Testis (tissue), 3 donors: ENCODE measurements around the gene AATK. TPM values are rescaled to one million over a fixed set of nuclear protein-coding genes. Genes with fewer than 3 reads are reported as not detected.

Source experiments
- DNase-seq: peaks from one replicate; pipeline ENCODE4 v3.0.0-alpha.2; 2019
- H3K27ac ChIP-seq, 2 donors: fragments of 200-600 bp; sonication (generic); one replicate each; pipeline ENCODE4 v1.5.1; 2019
- H3K27me3 ChIP-seq: fragments of 200-600 bp; sonication (generic); one replicate; pipeline ENCODE4 v1.5.1; 2019
- H3K36me3 ChIP-seq: fragments of 200-600 bp; sonication (generic); one replicate; pipeline ENCODE4 v1.5.1; 2017; ENCODE audit warnings: low read depth; ENCODE audit errors: missing control alignments
- H3K4me1 ChIP-seq: fragments of 200-600 bp; sonication (generic); one replicate; pipeline ENCODE4 v1.5.1; 2019
- H3K4me3 ChIP-seq, 2 donors: fragments of 200-600 bp; sonication (generic); one replicate each; pipeline ENCODE4 v1.5.1; 2017 to 2019
- H3K9me3 ChIP-seq: fragments of 200-600 bp; sonication (generic); one replicate; pipeline ENCODE4 v1.5.1; 2017
- CTCF ChIP-seq, 3 experiments: fragments of 450-650 bp in 2 of 3; fragments of 200-600 bp in 1 of 3; sonication (generic) in 1 of 3; IDR thresholded peaks; one replicate each; pipeline ENCODE4 v1.5.1; 2016 to 2019; ENCODE audit warnings: antibody characterized with exemption in 3 of 3, mild to moderate bottlenecking in 2 of 3, moderate library complexity in 1 of 3
- POLR2A ChIP-seq: fragments of 450-650 bp; IDR thresholded peaks from one replicate; pipeline ENCODE4 v1.6.1; 2017; ENCODE audit warnings: antibody characterized with exemption, mild to moderate bottlenecking, moderate library complexity
- WGBS, 2 donors: methylation state at CpG; one replicate each; pipeline ENCODE4 v1.1.5; 2018; 5-methylcytosine and 5-hydroxymethylcytosine counted together
- intact Hi-C: fragments of 100-400 bp; cut with DNase I; formaldehyde crosslinking; loops from one replicate; pipeline ENCODE4 v1.15.1; 2023; ENCODE audit warnings: low total_unique reads
- polyA plus RNA-seq: library from polyadenylated mRNA; stranded (reverse); fragments of 350-450 nt; fragmentation: Illumina TruSeq; extraction: RNeasy Lipid Tissue Mini Kit (QIAGEN cat#74804); gene quantifications from one replicate; pipeline ENCODE4 v1.2.3, GENCODE V29; 2014; ENCODE audit warnings: low read depth, low replicate concordance; ENCODE audit not compliant: insufficient read depth
- total RNA-seq, 2 donors: library from RNA; depleted of rRNA; stranded (reverse); fragments of >200 nt; gene quantifications; one replicate each; pipeline ENCODE4 v1.2.3, GENCODE V29; 2016

Gene AATK
- total and polyA plus RNA-seq, 3 donors from 2014 or later = 3.5 to 5.6 (median 3.8) TPM

DNA sequence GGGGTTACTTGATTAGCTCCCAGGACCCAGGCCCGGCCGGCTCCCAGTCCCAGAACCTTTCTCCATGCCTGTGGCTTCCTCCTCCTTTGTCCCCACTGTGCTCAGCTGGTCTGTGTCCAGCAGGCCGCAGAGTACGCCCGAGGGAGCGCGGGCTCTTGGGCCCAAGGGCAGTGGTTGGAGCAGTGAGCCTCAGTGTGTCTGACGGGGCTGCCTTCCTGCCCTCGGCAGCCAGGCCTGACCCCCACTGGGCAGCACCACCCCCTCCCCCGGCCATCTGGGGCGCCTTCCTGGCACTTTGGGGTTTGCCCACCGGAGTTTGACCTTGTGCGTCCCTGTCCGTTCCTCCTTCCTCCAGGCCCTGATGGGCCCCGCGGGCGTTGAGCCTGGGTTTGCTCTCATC is 63.2 kb downstream of the AATK start:
- Histone ChIP-seq H3K27me3 (no peaks in the 10 kb centered on the region), H3K36me3 (no peaks in the 10 kb centered on the region), H3K4me3 (no peak overlapping the region), H3K9me3 (no peaks in the 10 kb centered on the region), H3K4me1 (peaks cover 7% of the 10 kb centered on the region), H3K27ac (no peak overlapping the region)
- DNase-seq = no peak
- intact Hi-C loops = no loop called here
- no peak for TF ChIP-seq POLR2A
- TF ChIP-seq CTCF (IDR thresholded peaks at IDR 0.05) = no peak
- 87 to 89% methylated on average over 11 to 17 of the region's 17 CpGs for WGBS, 2 donors

DNA sequence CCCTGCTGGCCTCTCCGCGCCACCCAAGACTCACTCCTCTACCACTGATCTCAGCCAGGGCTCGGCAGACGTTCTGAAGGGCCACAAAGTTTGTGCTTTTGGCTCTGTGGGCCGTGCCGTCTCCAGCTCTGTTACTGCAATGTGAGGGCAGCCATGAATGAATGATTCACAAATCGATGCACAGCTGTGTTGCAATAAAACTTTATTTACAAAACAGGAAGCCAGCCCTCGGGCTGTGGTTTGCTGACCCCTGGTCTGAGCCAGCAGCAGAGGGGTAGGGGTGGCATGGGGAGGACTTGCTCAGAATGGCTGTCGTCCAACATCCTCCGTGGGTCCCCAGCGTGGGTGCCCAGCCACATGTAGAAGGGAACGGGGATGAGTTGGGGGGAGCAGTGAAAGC is 63.7 kb downstream of the AATK start:
- DNase-seq = no peak
- H3K4me1 ChIP-seq = peaks cover 11% of the 10 kb centered on the region
- H3K27ac ChIP-seq = no peak overlapping the region
- 94 to 97% methylated on average over 7 to 12 of the region's 12 CpGs for WGBS, 2 donors
- intact Hi-C loops = no loop called here
- H3K4me3 ChIP-seq = no peak overlapping the region
- H3K36me3 ChIP-seq = no peaks in the 10 kb centered on the region
- H3K27me3 ChIP-seq = no peaks in the 10 kb centered on the region
- H3K9me3 ChIP-seq = no peaks in the 10 kb centered on the region
- TF ChIP-seq CTCF (IDR thresholded peaks at IDR 0.05) (no peak), POLR2A (no peak)

- 61 to 90% methylated on average over 7 to 29 of the region's 33 CpGs for WGBS, 2 donors
- Histone ChIP-seq H3K27ac (no peak overlapping the region), H3K4me1 (peaks cover 15% of the 10 kb centered on the region), H3K4me3 (no peak overlapping the region), H3K36me3 (no peaks in the 10 kb centered on the region), H3K9me3 (no peaks in the 10 kb centered on the region), H3K27me3 (no peaks in the 10 kb centered on the region)
- TF ChIP-seq POLR2A = no peak
- TF ChIP-seq CTCF (IDR thresholded peaks at IDR 0.05) = peak; percentile 94 to 99 (median 98)
- DNase-seq = peak; percentile 78
- intact Hi-C loops = no loop called here
These were observed 64.3 kb downstream of the AATK start for GRCh38 chr17:81101614-81102306.

- WGBS, 2 donors = 96 to 97% methylated on average over 6 to 10 of the region's 10 CpGs
- no peaks in the 10 kb centered on the region for H3K9me3 ChIP-seq
- no peak for DNase-seq
- no peak overlapping the region for H3K27ac ChIP-seq
- H3K27me3 ChIP-seq = no peaks in the 10 kb centered on the region
- TF ChIP-seq POLR2A (no peak), CTCF (IDR thresholded peaks at IDR 0.05) (no peak)
- H3K4me1 ChIP-seq = peaks cover 21% of the 10 kb centered on the region
- H3K36me3 ChIP-seq = no peaks in the 10 kb centered on the region
- intact Hi-C loops = no loop called here
- H3K4me3 ChIP-seq = no peak overlapping the region
These were observed 65.4 kb downstream of the AATK start for GRCh38 chr17:81100668-81101067.

DNA sequence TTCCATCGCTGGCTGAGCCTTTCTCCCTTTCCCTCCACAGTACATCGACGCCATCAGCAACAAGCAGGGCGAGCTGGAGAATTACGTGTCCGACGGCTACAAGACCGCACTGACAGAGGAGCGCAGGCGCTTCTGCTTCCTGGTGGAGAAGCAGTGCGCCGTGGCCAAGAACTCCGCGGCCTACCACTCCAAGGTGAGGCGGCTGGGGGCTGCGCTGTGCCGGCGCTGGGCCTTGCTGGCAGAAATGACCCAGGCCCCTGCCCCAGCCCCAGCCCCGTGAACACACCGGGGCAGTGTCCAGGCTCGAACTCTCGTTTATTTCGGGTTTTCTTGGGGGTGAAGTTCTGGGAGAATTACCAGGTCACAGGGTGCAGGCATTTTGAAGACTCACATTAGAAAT is 66.1 kb downstream of the AATK start:
- Histone ChIP-seq H3K27ac (no peak overlapping the region), H3K9me3 (no peaks in the 10 kb centered on the region), H3K27me3 (no peaks in the 10 kb centered on the region), H3K4me1 (peaks cover 21% of the 10 kb centered on the region), H3K4me3 (no peak overlapping the region), H3K36me3 (no peaks in the 10 kb centered on the region)
- TF ChIP-seq POLR2A (no peak), CTCF (IDR thresholded peaks at IDR 0.05) (no peak)
- WGBS, 2 donors = 96 to 98% methylated on average over 23 of the region's 23 CpGs
- DNase-seq = no peak
- intact Hi-C loops = loop anchor here (5.0 to 10.0 kb wide), 2 partner anchors 73 to 115 kb away; no protein-coding TSS in a partner anchor
